NCI-H1436 (cell line): ENCODE results near the gene SNX30.
A peak's percentile ranks its signal among the peaks of the same experiment; 100 is the strongest.
"Not testable (repeated sequence)": the region's sequence is repeated elsewhere in the genome, so short reads cannot be mapped to it uniquely, and the experiment has no call there.

ENCODE experiments used
- DNase-seq: peaks from one replicate; lab custom pipeline; 2025; lab: John Stamatoyannopoulos, UW

Gene SNX30

GRCh38 chr9:112750016-112750763, at the start of gene SNX30:
Gene SNX30, plus strand, starts transcription at chr9:112750760. Its CDS starts 242 bp downstream, at chr9:112751002.
- peak; percentile 81 for DNase-seq

GRCh38 chr9:112703304-112703703, 47.3 kb upstream of the SNX30 start:
- DNase-seq: no peak

- DNase-seq: no peak
Observed at GRCh38 chr9:112705768-112706427, 44.7 kb upstream of the SNX30 start.

- DNase-seq: peak; percentile 2
Observed at GRCh38 chr9:112711050-112711689, 39.4 kb upstream of the SNX30 start.

GRCh38 chr9:112712678-112713077, 37.9 kb upstream of the SNX30 start:
- DNase-seq: no peak

- peak; percentile 98 for DNase-seq
Observed at GRCh38 chr9:112717661-112718331, 32.8 kb upstream of the SNX30 start, which contains the start of gene INIP. Gene INIP, minus strand, starts transcription at chr9:112718117. Its CDS starts 1,632 bp downstream, at chr9:112716485.

- no peak for DNase-seq
Observed at GRCh38 chr9:112719241-112719691, 31.3 kb upstream of the SNX30 start.

- no peak for DNase-seq
Observed at GRCh38 chr9:112719696-112720095, 30.9 kb upstream of the SNX30 start.

GRCh38 chr9:112720113-112720780, 30.3 kb upstream of the SNX30 start:
- DNase-seq: no peak

- not testable (repeated sequence) for DNase-seq
Observed at GRCh38 chr9:112722749-112723148, 27.8 kb upstream of the SNX30 start.

- DNase-seq: no peak
Observed at GRCh38 chr9:112725961-112726360, 24.6 kb upstream of the SNX30 start.

- DNase-seq: no peak
Observed at GRCh38 chr9:112726428-112726827, 24.1 kb upstream of the SNX30 start.

GRCh38 chr9:112728401-112728800, 22.2 kb upstream of the SNX30 start:
- no peak for DNase-seq

GRCh38 chr9:112731971-112732370, 18.6 kb upstream of the SNX30 start:
- DNase-seq: no peak

GRCh38 chr9:112734892-112735291, 15.7 kb upstream of the SNX30 start:
- no peak for DNase-seq

GRCh38 chr9:112743216-112743836, 7.2 kb upstream of the SNX30 start:
- no peak for DNase-seq

GRCh38 chr9:112744177-112744576, 6.4 kb upstream of the SNX30 start:
- DNase-seq: no peak

GRCh38 chr9:112747094-112747493, 3.5 kb upstream of the SNX30 start:
- no peak for DNase-seq

GRCh38 chr9:112750764-112751055, 150 bp downstream of the SNX30 start:
- DNase-seq: no peak

- peak; percentile 16 for DNase-seq
Observed at GRCh38 chr9:112751056-112751795, 666 bp downstream of the SNX30 start.
